ENCODE measurements around the gene MET.
"Not testable (repeated sequence)": the region's sequence is repeated elsewhere in the genome, so short reads cannot be mapped to it uniquely, and the experiment has no call there.

- not testable (repeated sequence) for TF ChIP-seq POLR2A, CTCF (IDR thresholded peaks at IDR 0.05)
Observed at GRCh38 chr7:116743835-116744234, 71.8 kb downstream of the MET start.
